HG03066 (cell line): ENCODE data around the gene MCC.
"Not testable (repeated sequence)": the region's sequence is repeated elsewhere in the genome, so short reads cannot be mapped to it uniquely, and the experiment has no call there.

ENCODE experiments used
- ATAC-seq: cut with Tn5 transposase; IDR thresholded peaks from one replicate; pipeline ENCODE4 v1.9.1; 2021; ENCODE audit warnings: low read depth; ENCODE audit not compliant: unreplicated experiment

Gene MCC

GRCh38 chr5:113491022-113491421, 2.8 kb upstream of the MCC start:
- ATAC-seq = no peak

DNA sequence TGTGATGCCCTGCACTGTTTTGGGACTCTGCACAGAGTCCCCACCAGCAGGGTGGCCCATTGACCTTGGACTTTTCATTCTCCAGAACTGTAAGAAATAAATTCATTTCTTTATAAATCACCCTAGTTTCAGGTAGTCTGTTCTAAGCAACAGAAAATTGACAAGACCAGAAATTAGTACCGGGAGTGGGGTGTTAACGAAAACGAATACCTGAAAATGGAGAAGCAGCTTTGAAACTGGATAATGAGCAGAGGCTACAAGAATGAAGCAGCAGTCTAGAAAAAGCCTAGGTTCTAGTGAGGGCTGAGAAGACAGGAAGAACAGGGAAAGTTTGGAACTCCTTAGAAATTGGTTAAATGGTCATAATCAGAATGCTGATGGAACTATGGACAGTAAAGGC, 2.1 kb upstream of the MCC start:
- no peak for ATAC-seq

DNA sequence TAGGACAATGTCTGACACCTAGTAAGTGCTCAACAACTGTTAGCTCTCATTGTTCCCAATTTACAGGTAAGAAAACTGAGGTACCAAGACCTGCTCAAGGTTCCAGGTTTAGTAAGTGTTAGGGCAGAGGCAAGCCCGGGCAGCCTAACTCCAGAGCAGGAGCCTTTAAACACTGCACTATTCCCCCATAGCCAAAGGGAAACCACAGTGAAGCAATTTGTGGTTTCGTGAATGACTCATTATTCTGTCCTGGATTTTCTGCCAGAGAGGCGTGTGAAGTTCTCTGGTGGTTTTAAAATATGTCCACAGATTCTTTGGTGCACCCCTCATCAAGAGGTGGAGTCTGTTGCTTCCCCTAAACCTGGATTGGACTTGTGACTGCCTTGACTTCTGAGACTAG, 1.0 kb upstream of the MCC start:
- peak; percentile 47 for ATAC-seq

GRCh38 chr5:113488645-113489184, 462 bp upstream of the MCC start:
- no peak for ATAC-seq

- no peak for ATAC-seq
Observed at GRCh38 chr5:113487416-113487780, 855 bp downstream of the MCC start.

- no peak for ATAC-seq
Observed at GRCh38 chr5:113480243-113480642, 8.0 kb downstream of the MCC start.

DNA sequence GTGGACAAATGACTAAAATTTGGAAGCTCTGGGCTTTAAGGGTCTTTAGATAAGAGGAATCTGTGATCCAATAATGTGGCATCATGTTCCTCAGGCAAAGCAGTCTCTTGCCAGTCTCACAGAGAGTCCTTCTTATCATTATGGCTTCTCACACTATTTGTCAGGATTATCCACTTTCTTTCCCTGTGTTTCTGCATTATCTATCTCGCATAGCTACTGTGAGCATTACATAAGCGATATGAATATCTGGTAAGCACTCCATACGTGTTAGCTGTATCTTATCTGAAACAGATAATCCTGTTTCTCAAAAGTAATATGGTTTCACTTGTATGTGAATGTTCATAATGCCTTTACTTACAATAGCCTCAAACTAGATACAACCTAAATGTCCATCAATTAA, 9.6 kb downstream of the MCC start:
- ATAC-seq = no peak

- ATAC-seq = no peak
Observed at GRCh38 chr5:113474100-113474728, 14.0 kb downstream of the MCC start.

DNA sequence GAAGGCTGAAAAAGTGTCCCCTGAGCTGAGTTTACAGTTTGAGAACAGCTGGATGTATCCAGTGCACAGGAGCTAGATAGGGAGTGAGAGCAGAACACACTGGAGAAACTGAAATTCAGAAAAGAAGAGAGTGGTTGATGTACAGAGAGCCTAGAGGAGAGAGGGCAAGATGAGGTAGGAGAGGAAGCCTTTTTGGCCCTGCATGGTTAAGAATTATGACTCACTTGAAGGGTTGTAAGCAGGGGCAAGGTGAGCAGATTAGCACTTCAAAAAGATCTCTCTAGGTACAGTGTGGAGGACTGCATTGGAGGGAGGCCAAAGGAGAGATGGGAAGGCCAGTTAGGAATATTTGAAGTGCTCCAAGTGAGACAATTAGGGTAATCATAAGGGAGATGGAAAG, 25.2 kb downstream of the MCC start:
- no peak for ATAC-seq

DNA sequence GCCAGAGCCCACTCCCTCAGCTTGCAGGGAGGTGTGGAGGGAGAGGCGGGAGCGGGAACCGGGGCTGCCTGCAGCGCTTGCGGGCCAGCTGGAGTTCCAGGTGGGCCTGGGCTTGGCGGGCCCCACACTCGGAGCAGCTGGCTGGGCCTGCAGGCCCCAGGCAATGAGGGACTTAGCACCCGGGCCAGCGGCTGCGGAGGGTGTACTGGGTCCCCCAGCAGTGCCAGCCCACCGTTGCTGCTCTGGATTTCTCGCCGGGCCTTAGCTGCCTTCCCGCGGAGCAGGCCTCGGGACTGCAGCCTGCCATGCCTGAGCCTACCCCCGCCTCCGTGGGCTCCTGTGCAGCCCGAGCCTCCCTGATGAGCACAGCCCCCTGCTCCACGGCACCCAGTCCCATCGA, 31.1 kb downstream of the MCC start:
- not testable (repeated sequence) for ATAC-seq

- ATAC-seq = no peak
Observed at GRCh38 chr5:113452941-113453340, 35.3 kb downstream of the MCC start.

GRCh38 chr5:113451797-113452196, 36.5 kb downstream of the MCC start:
- no peak for ATAC-seq

- ATAC-seq = no peak
Observed at GRCh38 chr5:113450929-113451328, 37.3 kb downstream of the MCC start.

GRCh38 chr5:113450462-113450861, 37.8 kb downstream of the MCC start:
- ATAC-seq = no peak

DNA sequence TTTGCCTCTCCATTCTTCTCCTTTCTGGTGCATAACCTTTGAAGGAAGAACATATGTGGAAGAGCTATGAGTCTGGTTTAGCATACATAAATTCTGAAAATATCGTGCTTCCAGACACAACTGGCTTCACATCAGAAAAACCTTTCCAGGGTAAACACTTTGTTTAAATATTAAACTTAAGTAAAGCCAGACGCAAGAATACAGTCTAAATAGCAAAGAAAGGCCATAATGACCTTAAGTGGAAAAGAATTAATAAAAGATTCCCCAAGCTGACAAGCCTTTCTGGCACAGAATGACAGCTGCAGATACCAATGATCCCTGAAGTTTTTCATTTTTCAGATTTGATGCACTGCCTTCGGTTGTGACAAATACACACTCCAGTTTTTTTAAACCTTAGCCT, 40.0 kb downstream of the MCC start:
- ATAC-seq = no peak

GRCh38 chr5:113447498-113448050, 40.7 kb downstream of the MCC start:
- ATAC-seq = no peak

DNA sequence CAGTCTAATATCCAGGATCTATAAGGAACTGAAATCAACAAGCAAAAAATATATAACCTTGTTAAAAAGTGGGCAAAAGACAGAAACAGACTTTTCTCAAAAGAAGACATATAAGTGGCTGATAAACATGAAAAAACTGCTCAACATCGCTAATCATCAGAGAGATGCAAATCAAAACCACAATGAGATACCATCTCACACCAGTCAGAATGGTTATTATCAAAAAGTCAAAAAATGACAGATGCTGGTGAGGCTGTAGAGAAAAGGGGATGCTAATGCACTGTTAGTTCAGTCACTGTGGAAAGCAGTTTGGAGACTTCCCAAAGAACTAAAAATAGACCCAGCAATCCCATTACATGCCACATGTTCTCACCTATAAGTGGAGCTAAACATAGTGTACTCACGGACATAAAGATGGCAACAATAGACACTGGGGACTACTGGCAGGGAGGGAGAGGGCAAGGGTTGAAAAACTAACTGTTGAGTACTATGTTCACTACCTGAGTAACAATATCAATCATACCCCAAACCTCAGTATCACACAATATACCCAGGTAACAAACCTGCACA, 41.8 kb downstream of the MCC start:
- no peak for ATAC-seq

- no peak for ATAC-seq
Observed at GRCh38 chr5:113437111-113437510, 51.1 kb downstream of the MCC start.

DNA sequence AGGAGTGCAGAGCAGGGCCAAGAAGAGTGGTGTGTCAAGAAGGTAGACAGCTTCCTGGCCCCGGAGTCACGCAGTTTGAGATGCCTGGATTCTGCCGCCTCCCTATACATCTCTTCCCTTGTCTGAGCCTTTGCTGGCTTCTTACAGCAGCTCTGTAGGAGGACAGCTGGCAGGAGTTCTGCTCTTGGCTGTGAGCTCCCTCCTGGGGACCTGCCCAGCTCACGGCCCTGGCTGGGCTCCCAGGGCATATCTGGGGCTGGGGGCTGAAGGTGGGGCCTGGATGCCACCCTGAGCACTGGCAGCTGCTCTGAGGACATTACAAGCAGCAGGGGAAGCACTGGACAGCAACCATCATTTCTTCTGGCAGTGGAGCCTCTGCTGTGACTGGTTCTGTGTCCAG, 52.7 kb downstream of the MCC start:
- no peak for ATAC-seq

- no peak for ATAC-seq
Observed at GRCh38 chr5:113434889-113435288, 53.4 kb downstream of the MCC start, which contains the start of gene TSSK1B. Gene TSSK1B (minus strand): TSS chr5:113434989. CDS start chr5:113434839, 150 bp downstream.

DNA sequence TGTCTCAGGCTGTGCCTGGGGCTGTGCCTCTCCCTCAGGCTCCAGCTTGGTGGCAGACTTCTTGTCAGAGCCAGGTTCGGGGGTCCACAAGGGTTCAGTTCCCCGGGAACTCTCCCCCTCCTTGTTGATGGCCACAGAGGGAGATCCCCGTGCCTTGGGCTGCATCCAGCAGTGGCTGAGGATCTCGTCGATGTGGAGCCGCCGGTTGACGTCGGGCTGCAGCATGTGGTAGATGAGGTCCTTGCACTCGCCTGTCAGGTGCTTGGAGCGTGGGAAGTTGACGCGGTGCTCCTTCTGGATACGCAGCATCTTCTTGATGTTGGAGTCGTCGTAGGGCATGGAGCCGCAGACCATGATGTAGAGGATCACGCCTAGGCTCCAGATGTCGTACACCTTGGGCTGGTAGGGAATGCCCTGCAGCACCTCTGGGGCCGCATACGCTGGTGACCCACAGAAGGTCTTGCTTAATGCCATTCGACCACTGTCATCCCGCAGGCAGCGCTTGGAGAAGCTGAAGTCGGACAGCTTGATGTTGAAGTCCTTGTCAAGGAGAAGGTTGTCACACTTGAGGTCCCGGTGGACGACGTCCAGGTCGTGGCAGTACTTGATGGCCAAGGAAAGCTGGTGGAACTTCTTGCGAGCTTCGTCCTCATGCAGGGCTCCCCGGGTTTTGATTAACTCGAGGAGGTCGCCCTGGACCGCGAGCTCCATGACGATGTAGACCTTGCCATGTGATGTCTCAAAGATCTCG, 54.2 kb downstream of the MCC start:
- no peak for ATAC-seq
